ENCODE results near the gene SLC22A23.

The SLC22A23 gene

DNA sequence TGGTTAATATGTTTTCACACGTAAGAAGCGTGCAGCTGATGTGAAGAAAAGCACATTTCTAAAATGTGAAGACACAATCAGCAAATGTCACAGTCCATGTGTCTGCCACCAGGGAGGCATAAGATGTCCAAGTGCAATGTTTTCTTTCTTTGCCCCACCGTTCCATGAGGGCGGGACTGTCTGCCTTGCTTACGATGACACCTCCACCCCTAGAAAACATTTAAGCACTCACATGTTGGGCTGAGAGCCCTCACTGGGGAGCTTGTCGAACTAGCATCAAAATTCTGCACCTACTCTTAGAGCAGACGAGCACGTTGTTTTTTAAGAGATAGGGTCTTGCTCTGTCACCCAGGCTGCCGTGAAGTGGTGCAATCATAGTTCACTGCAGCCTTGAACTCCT lies 140.5 kb downstream of the SLC22A23 start:
- Histone ChIP-seq H3K27ac (ENCODE audit: low read depth, low read length) (no peak overlapping the region), H3K36me3 (ENCODE audit: control insufficient read depth in 1 of 2, insufficient read depth in 2 of 2, low read length in 2 of 2) (peaks cover 8 to 40% of the 10 kb centered on the region in 2 donors), H3K27me3 (ENCODE audit: control insufficient read depth in 1 of 2, insufficient read depth in 2 of 2, low read length in 2 of 2) (no peaks in the 10 kb centered on the region), H3K4me3 (ENCODE audit: low read depth in 1 of 2, low read length in 2 of 2) (no peak overlapping the region), H3K4me1 (ENCODE audit: control insufficient read depth in 1 of 2, insufficient read depth in 2 of 2, low read length in 2 of 2) (no peaks in the 10 kb centered on the region), H3K9me3 (ENCODE audit: control insufficient read depth in 1 of 2, low read length in 2 of 2) (no peaks in the 10 kb centered on the region), H3K9ac (ENCODE audit: low read depth in 1 of 2, low read length in 2 of 2) (no peak overlapping the region)

DNA sequence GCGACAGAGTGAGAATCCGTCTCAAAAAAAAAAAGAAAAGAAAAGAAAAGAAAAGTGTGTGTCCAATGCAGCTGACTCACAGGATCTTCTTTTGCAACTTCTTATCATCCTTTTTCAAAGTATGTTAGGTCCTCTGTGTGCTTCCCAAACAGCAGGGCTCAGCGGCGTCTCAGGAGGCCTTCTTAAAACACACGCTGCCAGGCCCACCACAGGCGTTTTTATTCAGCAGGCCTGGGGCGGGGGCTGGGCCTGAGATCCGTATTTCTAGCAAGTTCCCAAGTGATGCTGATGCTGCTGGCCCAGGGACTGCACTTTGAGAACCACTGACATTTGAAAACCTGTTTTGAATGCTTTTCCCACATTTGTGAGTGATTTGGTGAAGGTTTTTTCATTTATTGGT lies 141.0 kb downstream of the SLC22A23 start:
- peaks cover 8 to 35% of the 10 kb centered on the region in 2 donors for H3K36me3 ChIP-seq (ENCODE audit: control insufficient read depth in 1 of 2, insufficient read depth in 2 of 2, low read length in 2 of 2)
- H3K27me3 ChIP-seq (ENCODE audit: control insufficient read depth in 1 of 2, insufficient read depth in 2 of 2, low read length in 2 of 2) = no peaks in the 10 kb centered on the region
- H3K27ac ChIP-seq (ENCODE audit: low read depth, low read length) = no peak overlapping the region
- no peak overlapping the region for H3K9ac ChIP-seq (ENCODE audit: low read depth in 1 of 2, low read length in 2 of 2)
- H3K4me3 ChIP-seq (ENCODE audit: low read depth in 1 of 2, low read length in 2 of 2) = no peak overlapping the region
- no peaks in the 10 kb centered on the region for H3K9me3 ChIP-seq (ENCODE audit: control insufficient read depth in 1 of 2, low read length in 2 of 2)
- H3K4me1 ChIP-seq (ENCODE audit: control insufficient read depth in 1 of 2, insufficient read depth in 2 of 2, low read length in 2 of 2) = no peaks in the 10 kb centered on the region

DNA sequence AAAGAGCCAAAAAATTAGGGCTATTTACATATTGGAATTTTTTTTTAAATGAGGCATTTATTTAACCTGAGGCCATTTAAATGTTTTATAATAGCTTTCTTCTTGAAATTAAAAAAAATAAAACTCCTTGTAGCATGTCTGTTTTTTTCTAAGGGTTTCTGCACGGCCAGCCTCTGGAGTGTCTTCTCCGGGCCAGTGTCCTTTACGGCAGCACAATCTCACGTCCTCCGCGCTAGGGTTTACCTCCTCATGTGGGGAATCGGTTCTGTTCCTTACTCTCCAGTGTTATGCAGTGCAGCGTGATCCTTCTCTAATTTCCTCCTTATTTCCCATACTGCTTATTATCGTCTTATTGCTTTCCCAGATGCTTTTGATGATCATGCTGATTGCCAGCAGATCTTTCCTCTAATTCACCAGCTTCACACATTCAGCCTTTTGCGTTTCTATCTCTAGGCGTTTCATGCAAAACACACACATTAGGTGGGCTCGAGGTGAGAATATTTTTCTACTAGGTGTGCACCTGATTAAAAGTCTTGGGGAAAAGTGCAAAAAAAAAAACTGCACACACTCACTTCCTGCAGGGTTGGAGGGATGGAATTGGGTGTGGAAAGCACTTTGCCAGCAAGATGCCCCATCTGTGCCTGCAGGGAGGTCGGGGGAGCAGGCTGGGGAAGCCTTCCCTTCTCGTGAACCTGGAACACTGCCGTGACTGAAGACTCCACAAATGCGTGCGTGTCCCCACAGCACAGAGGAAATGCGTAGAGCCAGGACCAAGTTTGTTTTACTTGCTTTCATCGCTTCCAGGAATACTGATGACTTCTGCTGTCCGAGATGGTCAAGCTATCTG lies 142.0 kb downstream of the SLC22A23 start:
- Histone ChIP-seq H3K27me3 (ENCODE audit: control insufficient read depth in 1 of 2, insufficient read depth in 2 of 2, low read length in 2 of 2) (no peaks in the 10 kb centered on the region), H3K9ac (ENCODE audit: low read depth in 1 of 2, low read length in 2 of 2) (no peak overlapping the region), H3K36me3 (ENCODE audit: control insufficient read depth in 1 of 2, insufficient read depth in 2 of 2, low read length in 2 of 2) (peaks cover 4 to 35% of the 10 kb centered on the region in 2 donors)

DNA sequence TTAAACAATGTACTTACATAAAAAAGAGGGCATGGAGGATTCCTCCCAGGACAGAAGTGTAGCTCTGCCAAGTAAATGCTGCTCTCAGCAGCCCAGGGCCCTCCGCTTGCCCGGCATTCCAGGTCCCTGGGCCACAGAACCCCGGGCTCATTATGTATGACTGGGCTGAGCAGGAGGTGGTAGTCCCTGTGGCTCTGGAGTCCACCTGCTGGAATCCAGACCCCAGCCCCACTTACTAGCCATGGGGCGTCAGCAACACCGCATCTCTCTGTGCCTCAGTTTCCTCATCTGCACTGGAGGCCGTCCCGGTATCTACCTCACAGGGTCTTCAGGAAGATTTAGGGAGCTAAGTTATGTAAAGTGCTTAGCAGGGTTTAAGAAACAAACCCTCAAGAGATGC lies 142.7 kb downstream of the SLC22A23 start:
- Histone ChIP-seq H3K27ac (ENCODE audit: low read depth, low read length) (no peak overlapping the region), H3K4me1 (ENCODE audit: control insufficient read depth in 1 of 2, insufficient read depth in 2 of 2, low read length in 2 of 2) (no peaks in the 10 kb centered on the region), H3K9me3 (ENCODE audit: control insufficient read depth in 1 of 2, low read length in 2 of 2) (no peaks in the 10 kb centered on the region), H3K36me3 (ENCODE audit: control insufficient read depth in 1 of 2, insufficient read depth in 2 of 2, low read length in 2 of 2) (peaks cover 4 to 34% of the 10 kb centered on the region in 2 donors), H3K27me3 (ENCODE audit: control insufficient read depth in 1 of 2, insufficient read depth in 2 of 2, low read length in 2 of 2) (no peaks in the 10 kb centered on the region), H3K9ac (ENCODE audit: low read depth in 1 of 2, low read length in 2 of 2) (no peak overlapping the region), H3K4me3 (ENCODE audit: low read depth in 1 of 2, low read length in 2 of 2) (no peak overlapping the region)

More for the DNA sequence above, 142.0 kb downstream of the SLC22A23 start:
- no peak overlapping the region for H3K4me3 ChIP-seq (ENCODE audit: low read depth in 1 of 2, low read length in 2 of 2)
- no peak overlapping the region for H3K27ac ChIP-seq (ENCODE audit: low read depth, low read length)
- H3K4me1 ChIP-seq (ENCODE audit: control insufficient read depth in 1 of 2, insufficient read depth in 2 of 2, low read length in 2 of 2) = no peaks in the 10 kb centered on the region
- H3K9me3 ChIP-seq (ENCODE audit: control insufficient read depth in 1 of 2, low read length in 2 of 2) = no peaks in the 10 kb centered on the region

DNA sequence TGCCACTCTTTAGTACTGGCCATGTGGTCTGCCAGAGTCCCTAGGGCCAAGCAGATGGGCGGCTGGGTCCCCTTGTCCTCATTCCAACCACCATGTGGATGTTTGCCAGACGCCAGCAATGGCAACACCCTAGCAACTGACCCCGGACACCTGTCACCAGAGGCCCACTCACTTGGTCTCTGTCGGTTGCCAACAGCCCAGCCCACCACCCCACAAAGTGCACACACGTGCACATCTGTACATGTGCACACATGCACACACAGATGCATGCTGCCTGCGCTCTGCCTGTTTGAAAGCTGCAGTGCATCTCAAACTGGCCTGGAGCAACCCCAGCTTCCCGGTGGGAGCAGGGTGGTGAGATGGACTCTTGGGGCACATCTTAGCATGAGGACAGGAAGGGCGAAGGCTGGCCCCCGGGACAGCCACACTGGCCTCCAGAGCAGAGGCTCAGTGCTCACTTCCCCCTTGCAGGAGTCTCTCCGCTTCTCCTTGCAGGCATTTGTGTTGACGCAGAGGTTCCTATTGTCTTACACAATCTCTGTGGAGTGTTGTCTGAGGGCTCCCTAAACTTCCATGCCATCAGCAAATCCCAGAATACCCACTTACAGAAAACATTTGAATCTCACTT lies 144.1 kb downstream of the SLC22A23 start:
- Histone ChIP-seq H3K27me3 (ENCODE audit: control insufficient read depth in 1 of 2, insufficient read depth in 2 of 2, low read length in 2 of 2) (no peaks in the 10 kb centered on the region), H3K9me3 (ENCODE audit: control insufficient read depth in 1 of 2, low read length in 2 of 2) (no peaks in the 10 kb centered on the region), H3K4me1 (ENCODE audit: control insufficient read depth in 1 of 2, insufficient read depth in 2 of 2, low read length in 2 of 2) (no peaks in the 10 kb centered on the region), H3K36me3 (ENCODE audit: control insufficient read depth in 1 of 2, insufficient read depth in 2 of 2, low read length in 2 of 2) (peaks cover 0 to 32% of the 10 kb centered on the region in 2 donors), H3K9ac (ENCODE audit: low read depth in 1 of 2, low read length in 2 of 2) (no peak overlapping the region), H3K27ac (ENCODE audit: low read depth, low read length) (no peak overlapping the region), H3K4me3 (ENCODE audit: low read depth in 1 of 2, low read length in 2 of 2) (no peak overlapping the region)

DNA sequence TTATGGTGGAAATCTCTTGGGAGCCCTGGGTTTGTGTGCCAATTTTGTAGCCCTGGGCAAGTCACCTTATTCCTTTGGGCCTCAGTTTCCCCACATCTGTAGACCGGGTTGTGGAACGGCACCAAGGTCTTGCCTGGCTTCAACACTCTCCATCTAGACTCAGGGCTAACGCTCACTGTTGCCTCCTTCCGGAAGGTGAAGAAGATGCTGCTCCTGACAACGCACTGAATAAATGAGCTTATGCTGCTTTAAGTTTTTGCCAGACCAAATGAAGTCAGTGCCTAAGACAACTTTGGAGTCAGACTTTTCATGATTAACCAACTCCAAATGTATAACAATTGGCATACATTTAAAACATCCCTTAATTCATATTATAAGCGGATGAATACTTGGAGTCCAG lies 145.0 kb downstream of the SLC22A23 start:
- no peaks in the 10 kb centered on the region for H3K9me3 ChIP-seq (ENCODE audit: control insufficient read depth in 1 of 2, low read length in 2 of 2)
- peaks cover 2 to 33% of the 10 kb centered on the region in 2 donors for H3K36me3 ChIP-seq (ENCODE audit: control insufficient read depth in 1 of 2, insufficient read depth in 2 of 2, low read length in 2 of 2)
- H3K9ac ChIP-seq (ENCODE audit: low read depth in 1 of 2, low read length in 2 of 2) = no peak overlapping the region
- no peak overlapping the region for H3K27ac ChIP-seq (ENCODE audit: low read depth, low read length)
- H3K4me1 ChIP-seq (ENCODE audit: control insufficient read depth in 1 of 2, insufficient read depth in 2 of 2, low read length in 2 of 2) = no peaks in the 10 kb centered on the region
- H3K4me3 ChIP-seq (ENCODE audit: low read depth in 1 of 2, low read length in 2 of 2) = no peak overlapping the region
- H3K27me3 ChIP-seq (ENCODE audit: control insufficient read depth in 1 of 2, insufficient read depth in 2 of 2, low read length in 2 of 2) = no peaks in the 10 kb centered on the region

DNA sequence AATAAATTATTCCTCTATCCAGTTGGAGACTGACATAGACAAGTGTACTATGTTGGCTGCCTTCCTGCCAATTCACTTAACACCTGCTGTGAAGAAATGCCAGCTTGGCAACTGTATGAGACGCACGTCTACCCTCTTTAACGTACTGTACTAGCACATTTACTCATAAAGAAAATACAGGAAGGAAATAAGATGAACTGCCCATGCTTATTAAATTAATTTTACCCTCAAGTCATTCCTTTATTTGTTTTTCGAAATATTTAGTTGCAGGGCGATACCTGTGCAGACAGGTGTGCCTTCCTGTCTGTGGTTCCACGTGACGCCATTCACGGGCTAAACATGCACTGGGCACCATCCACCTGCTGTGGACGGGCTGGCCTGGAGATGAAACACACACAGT lies 146.1 kb downstream of the SLC22A23 start:
- H3K9ac ChIP-seq (ENCODE audit: low read depth in 1 of 2, low read length in 2 of 2) = no peak overlapping the region
- H3K9me3 ChIP-seq (ENCODE audit: control insufficient read depth in 1 of 2, low read length in 2 of 2) = no peaks in the 10 kb centered on the region
- H3K4me1 ChIP-seq (ENCODE audit: control insufficient read depth in 1 of 2, insufficient read depth in 2 of 2, low read length in 2 of 2) = no peaks in the 10 kb centered on the region
- H3K4me3 ChIP-seq (ENCODE audit: low read depth in 1 of 2, low read length in 2 of 2) = no peak overlapping the region
- H3K27me3 ChIP-seq (ENCODE audit: control insufficient read depth in 1 of 2, insufficient read depth in 2 of 2, low read length in 2 of 2) = no peaks in the 10 kb centered on the region
- peaks cover 2 to 33% of the 10 kb centered on the region in 2 donors for H3K36me3 ChIP-seq (ENCODE audit: control insufficient read depth in 1 of 2, insufficient read depth in 2 of 2, low read length in 2 of 2)
- H3K27ac ChIP-seq (ENCODE audit: low read depth, low read length) = no peak overlapping the region

DNA sequence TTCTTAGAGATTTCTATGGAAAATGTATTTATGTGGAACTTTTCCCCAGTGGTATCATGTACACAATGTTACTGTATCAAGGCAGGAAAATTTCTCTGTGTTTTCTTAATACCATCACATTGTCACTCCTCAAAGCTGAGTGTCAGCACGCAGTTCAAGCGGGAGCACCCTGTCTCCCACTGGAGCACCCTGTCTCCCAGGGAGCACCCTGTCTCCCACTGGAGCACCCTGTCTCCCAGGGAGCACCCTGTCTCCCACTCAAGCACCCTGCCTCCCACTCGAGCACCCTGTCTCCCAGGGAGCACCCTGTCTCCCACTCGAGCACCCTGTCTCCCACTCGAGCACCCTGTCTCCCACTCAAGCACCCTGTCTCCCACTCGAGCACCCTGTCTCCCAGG lies 146.8 kb downstream of the SLC22A23 start:
- Histone ChIP-seq H3K9me3 (ENCODE audit: control insufficient read depth in 1 of 2, low read length in 2 of 2) (no peaks in the 10 kb centered on the region), H3K9ac (ENCODE audit: low read depth in 1 of 2, low read length in 2 of 2) (no peak overlapping the region), H3K27me3 (ENCODE audit: control insufficient read depth in 1 of 2, insufficient read depth in 2 of 2, low read length in 2 of 2) (no peaks in the 10 kb centered on the region), H3K27ac (ENCODE audit: low read depth, low read length) (no peak overlapping the region), H3K36me3 (ENCODE audit: control insufficient read depth in 1 of 2, insufficient read depth in 2 of 2, low read length in 2 of 2) (peaks cover 2 to 37% of the 10 kb centered on the region in 2 donors), H3K4me1 (ENCODE audit: control insufficient read depth in 1 of 2, insufficient read depth in 2 of 2, low read length in 2 of 2) (no peaks in the 10 kb centered on the region), H3K4me3 (ENCODE audit: low read depth in 1 of 2, low read length in 2 of 2) (no peak overlapping the region)

DNA sequence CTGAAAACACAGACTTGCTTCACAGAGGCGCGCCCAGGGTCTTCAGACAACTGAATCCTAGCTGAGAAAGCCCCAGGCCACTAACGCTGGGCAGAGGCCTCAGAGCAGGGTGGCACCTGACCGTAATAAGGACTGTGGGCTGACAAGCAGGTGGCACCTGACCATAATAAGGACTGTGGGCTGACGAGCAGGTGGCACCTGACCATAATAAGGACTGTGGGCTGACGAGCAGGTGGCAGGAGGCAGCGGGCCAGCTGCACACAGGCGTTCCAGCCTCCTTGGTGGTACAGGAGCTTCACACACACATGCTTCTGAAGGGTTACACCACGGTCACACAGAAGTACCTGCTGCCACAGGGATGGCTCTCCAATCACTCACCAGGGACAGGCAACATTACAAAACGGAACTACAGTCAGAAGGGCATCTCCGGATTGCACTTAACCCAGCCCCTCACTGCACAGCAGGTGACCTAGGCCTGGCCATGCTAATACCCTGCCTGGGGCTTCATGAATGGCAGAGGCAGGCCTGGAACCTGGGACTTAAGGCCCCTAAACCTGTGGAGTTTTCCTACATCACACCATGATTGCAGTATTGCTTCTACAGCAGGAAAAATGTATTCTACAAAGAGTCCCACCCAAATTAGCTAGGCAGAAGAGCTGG lies 147.3 kb downstream of the SLC22A23 start:
- H3K4me3 ChIP-seq (ENCODE audit: low read depth in 1 of 2, low read length in 2 of 2) = no peak overlapping the region
- no peaks in the 10 kb centered on the region for H3K27me3 ChIP-seq (ENCODE audit: control insufficient read depth in 1 of 2, insufficient read depth in 2 of 2, low read length in 2 of 2)
- no peaks in the 10 kb centered on the region for H3K9me3 ChIP-seq (ENCODE audit: control insufficient read depth in 1 of 2, low read length in 2 of 2)
- H3K9ac ChIP-seq (ENCODE audit: low read depth in 1 of 2, low read length in 2 of 2) = no peak overlapping the region
- no peak overlapping the region for H3K27ac ChIP-seq (ENCODE audit: low read depth, low read length)
- no peaks in the 10 kb centered on the region for H3K4me1 ChIP-seq (ENCODE audit: control insufficient read depth in 1 of 2, insufficient read depth in 2 of 2, low read length in 2 of 2)
- H3K36me3 ChIP-seq (ENCODE audit: control insufficient read depth in 1 of 2, insufficient read depth in 2 of 2, low read length in 2 of 2) = peaks cover 2 to 41% of the 10 kb centered on the region in 2 donors

DNA sequence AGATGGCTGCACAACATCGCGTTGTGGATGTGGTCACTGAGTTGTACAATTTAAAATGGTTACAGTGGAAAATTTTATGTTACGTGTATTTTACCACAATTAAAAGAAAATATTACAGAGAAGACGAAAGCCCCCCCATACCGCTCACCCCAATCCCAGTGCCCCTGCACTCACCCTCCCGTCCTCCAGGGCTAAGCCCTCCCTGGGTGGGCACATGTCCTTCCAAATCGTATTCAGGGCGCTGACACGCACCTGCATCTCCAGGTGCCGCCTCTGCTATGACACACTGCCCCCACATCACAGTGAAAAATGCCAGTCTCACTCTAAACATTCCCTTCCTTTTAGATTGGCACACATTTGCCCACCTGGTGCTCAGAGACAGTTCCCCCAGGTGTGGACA lies 148.7 kb downstream of the SLC22A23 start:
- Histone ChIP-seq H3K27me3 (ENCODE audit: control insufficient read depth in 1 of 2, insufficient read depth in 2 of 2, low read length in 2 of 2) (no peaks in the 10 kb centered on the region), H3K9ac (ENCODE audit: low read depth in 1 of 2, low read length in 2 of 2) (no peak overlapping the region), H3K4me1 (ENCODE audit: control insufficient read depth in 1 of 2, insufficient read depth in 2 of 2, low read length in 2 of 2) (no peaks in the 10 kb centered on the region), H3K27ac (ENCODE audit: low read depth, low read length) (no peak overlapping the region), H3K9me3 (ENCODE audit: control insufficient read depth in 1 of 2, low read length in 2 of 2) (no peaks in the 10 kb centered on the region), H3K36me3 (ENCODE audit: control insufficient read depth in 1 of 2, insufficient read depth in 2 of 2, low read length in 2 of 2) (peaks cover 2 to 44% of the 10 kb centered on the region in 2 donors), H3K4me3 (ENCODE audit: low read depth in 1 of 2, low read length in 2 of 2) (no peak overlapping the region)
